ENCODE data around the gene MAML2. TPM values are rescaled to one million over a fixed set of nuclear protein-coding genes. Genes with fewer than 3 reads are reported as not detected.

The MAML2 gene
- total and polyA plus RNA-seq, 2 experiments from 2014 or later = 4.7 to 15.3 TPM

DNA sequence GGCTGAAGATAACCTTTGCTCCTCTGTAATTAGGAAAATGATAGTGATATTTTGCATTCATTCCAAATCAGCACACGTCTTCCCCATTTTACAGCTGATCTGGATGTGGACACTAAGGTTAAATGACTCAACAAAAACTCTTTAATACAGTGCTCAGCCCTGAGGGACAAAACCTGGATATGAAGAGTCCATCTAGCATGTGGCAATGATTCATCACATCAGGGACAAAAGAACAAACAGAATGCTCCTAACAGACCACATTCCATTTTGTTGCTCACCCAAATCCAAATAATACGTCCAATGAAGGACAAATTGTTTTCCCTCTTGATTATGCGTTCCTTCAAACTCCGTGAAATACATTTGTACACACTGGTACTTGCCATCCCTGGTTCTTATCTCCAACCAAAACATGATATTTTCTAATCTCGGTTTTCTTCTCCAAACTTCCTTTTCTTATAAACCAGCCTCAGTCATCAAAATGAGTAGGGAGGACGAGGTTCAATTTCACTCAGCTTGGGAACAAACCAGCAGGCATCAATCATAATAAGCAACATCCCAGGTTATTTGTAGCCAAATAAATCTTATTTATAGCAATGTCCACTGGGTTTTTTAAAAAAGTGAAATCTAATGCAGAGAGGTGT lies 365.3 kb downstream of the MAML2 start:
- Histone ChIP-seq H4K20me1 (ENCODE audit: insufficient read depth, poor library complexity, severe bottlenecking) (no peaks in the 10 kb centered on the region), H3K79me2 (no peaks in the 10 kb centered on the region), H3K27ac (no peak overlapping the region), H3K36me3 (replicated peaks; ENCODE audit: insufficient read depth, low read depth) (no peaks in the 10 kb centered on the region), H3K4me1 (ENCODE audit: insufficient read depth) (no peaks in the 10 kb centered on the region), H3K9me3 (ENCODE audit: low read depth) (no peaks in the 10 kb centered on the region), H3K4me2 (no peak overlapping the region), H3K9me2 (replicated peaks; ENCODE audit: insufficient read depth) (no peaks in the 10 kb centered on the region), H3K27me3 (no peaks in the 10 kb centered on the region), H3K4me3 (no peak overlapping the region), H2AFZ (no peak overlapping the region)
- TF ChIP-seq EZH2phosphoT487 (IDR thresholded peaks at IDR 0.05; ENCODE audit: low read depth, severe bottlenecking, unreplicated experiment) (no peak), EZH2 (IDR thresholded peaks at IDR 0.05; ENCODE audit: borderline replicate concordance) (no peak)
- TF ChIP-seq, protein P1, sequence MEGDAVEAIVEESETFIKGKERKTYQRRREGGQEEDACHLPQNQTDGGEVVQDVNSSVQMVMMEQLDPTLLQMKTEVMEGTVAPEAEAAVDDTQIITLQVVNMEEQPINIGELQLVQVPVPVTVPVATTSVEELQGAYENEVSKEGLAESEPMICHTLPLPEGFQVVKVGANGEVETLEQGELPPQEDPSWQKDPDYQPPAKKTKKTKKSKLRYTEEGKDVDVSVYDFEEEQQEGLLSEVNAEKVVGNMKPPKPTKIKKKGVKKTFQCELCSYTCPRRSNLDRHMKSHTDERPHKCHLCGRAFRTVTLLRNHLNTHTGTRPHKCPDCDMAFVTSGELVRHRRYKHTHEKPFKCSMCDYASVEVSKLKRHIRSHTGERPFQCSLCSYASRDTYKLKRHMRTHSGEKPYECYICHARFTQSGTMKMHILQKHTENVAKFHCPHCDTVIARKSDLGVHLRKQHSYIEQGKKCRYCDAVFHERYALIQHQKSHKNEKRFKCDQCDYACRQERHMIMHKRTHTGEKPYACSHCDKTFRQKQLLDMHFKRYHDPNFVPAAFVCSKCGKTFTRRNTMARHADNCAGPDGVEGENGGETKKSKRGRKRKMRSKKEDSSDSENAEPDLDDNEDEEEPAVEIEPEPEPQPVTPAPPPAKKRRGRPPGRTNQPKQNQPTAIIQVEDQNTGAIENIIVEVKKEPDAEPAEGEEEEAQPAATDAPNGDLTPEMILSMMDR (IDR thresholded peaks at IDR 0.05; ENCODE audit: poor library complexity) = no peak
- WGBS (ENCODE audit: low lambda C conversion rate, missing lambda C conversion rate) = 69% methylated on average over 6 of the region's 6 CpGs
- no peak for DNase-seq (ENCODE audit: low spot score)

DNA sequence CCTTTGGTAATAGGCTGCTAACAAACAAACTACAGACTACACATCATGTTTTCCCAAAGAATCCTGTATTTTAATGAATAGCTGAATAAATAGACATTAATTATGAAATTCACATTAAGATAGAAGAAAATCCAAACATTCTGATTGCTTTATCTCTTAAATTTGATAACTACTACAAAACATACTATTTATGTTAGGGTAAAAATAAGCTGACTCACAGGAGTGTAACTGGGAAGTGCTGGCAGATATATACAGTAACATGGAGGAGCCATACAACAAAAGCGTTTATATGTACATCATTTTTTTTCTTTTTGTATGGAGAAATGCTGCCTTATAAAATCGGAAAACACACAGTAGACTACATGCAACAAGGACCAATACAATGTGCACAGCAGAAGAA lies 366.4 kb downstream of the MAML2 start:
- WGBS (ENCODE audit: low lambda C conversion rate, missing lambda C conversion rate) = 79% methylated on average over 2 of the region's 2 CpGs
- no peaks in the 10 kb centered on the region for H3K9me3 ChIP-seq (ENCODE audit: low read depth)
- H3K36me3 ChIP-seq (replicated peaks; ENCODE audit: insufficient read depth, low read depth) = no peaks in the 10 kb centered on the region
- DNase-seq (ENCODE audit: low spot score) = no peak
- no peak overlapping the region for H3K4me2 ChIP-seq
- no peaks in the 10 kb centered on the region for H3K79me2 ChIP-seq
- TF ChIP-seq EZH2phosphoT487 (IDR thresholded peaks at IDR 0.05; ENCODE audit: low read depth, severe bottlenecking, unreplicated experiment) = no peak
- TF ChIP-seq, protein P1 (IDR thresholded peaks at IDR 0.05; ENCODE audit: poor library complexity) = no peak
- no peak for TF ChIP-seq EZH2 (IDR thresholded peaks at IDR 0.05; ENCODE audit: borderline replicate concordance)
- H3K9me2 ChIP-seq (replicated peaks; ENCODE audit: insufficient read depth) = no peaks in the 10 kb centered on the region
- H3K4me3 ChIP-seq = no peak overlapping the region
- H4K20me1 ChIP-seq (ENCODE audit: insufficient read depth, poor library complexity, severe bottlenecking) = no peaks in the 10 kb centered on the region
- H2AFZ ChIP-seq = no peak overlapping the region
- H3K4me1 ChIP-seq (ENCODE audit: insufficient read depth) = no peaks in the 10 kb centered on the region
- no peak overlapping the region for H3K27ac ChIP-seq
- no peaks in the 10 kb centered on the region for H3K27me3 ChIP-seq

DNA sequence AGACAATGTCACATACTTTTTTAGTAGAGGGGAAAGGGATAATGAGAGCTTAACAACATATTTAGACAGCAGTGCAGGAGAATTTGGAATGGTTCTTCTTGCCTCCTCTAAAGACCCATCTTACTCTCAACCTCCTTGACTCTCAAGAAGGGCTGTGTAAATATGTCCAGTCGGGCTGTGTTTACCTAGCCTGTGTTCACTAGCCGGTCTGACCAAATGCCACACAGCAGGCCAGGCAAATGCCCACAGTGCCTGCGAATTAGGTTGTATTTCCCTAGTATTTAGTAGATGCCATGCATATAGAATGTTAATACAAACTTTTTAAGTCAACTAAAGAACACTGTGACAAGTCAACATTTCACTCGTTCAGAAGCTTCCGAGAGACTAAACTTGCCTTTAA lies 367.7 kb downstream of the MAML2 start:
- no peaks in the 10 kb centered on the region for H3K79me2 ChIP-seq
- H3K4me1 ChIP-seq (ENCODE audit: insufficient read depth) = no peaks in the 10 kb centered on the region
- no peak overlapping the region for H2AFZ ChIP-seq
- H3K27ac ChIP-seq = no peak overlapping the region
- no peak overlapping the region for H3K4me3 ChIP-seq
- DNase-seq (ENCODE audit: low spot score) = no peak
- no peaks in the 10 kb centered on the region for H3K27me3 ChIP-seq
- no peaks in the 10 kb centered on the region for H4K20me1 ChIP-seq (ENCODE audit: insufficient read depth, poor library complexity, severe bottlenecking)
- H3K9me2 ChIP-seq (replicated peaks; ENCODE audit: insufficient read depth) = no peaks in the 10 kb centered on the region
- no peak for TF ChIP-seq EZH2 (IDR thresholded peaks at IDR 0.05; ENCODE audit: borderline replicate concordance)
- TF ChIP-seq, protein P1 (IDR thresholded peaks at IDR 0.05; ENCODE audit: poor library complexity) = no peak
- TF ChIP-seq EZH2phosphoT487 (IDR thresholded peaks at IDR 0.05; ENCODE audit: low read depth, severe bottlenecking, unreplicated experiment) = no peak
- no peak overlapping the region for H3K4me2 ChIP-seq
- H3K36me3 ChIP-seq (replicated peaks; ENCODE audit: insufficient read depth, low read depth) = no peaks in the 10 kb centered on the region
- WGBS (ENCODE audit: low lambda C conversion rate, missing lambda C conversion rate) = 85% methylated on average over 5 of the region's 5 CpGs
- no peaks in the 10 kb centered on the region for H3K9me3 ChIP-seq (ENCODE audit: low read depth)

Data from hepatocyte (in vitro differentiated cells).